ENCODE measurements around the gene MRGPRD. TPM values are rescaled to one million over a fixed set of nuclear protein-coding genes. Genes with fewer than 3 reads are reported as not detected.

The MRGPRD gene
- total RNA-seq (not detected), polyA plus RNA-seq (not detected)

DNA sequence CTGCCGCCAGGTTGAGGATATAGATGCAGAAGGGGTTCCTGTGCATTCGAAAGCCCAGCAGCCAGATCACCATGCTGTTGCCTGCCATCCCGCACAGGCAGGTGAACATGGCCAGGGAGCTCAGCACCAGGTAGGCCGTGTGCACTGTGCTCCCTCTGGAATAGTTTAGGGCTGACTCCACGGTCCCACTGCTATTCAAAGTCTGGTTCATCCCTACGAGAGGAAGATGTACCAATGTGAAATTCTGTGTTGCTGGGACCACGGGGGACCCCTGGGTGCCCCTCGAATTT, at the start of gene MRGPRD:
TSS of gene MRGPRD (minus strand) at position 211 of the 290 bp plus-strand sequence. CDS start at position 211, 0 bp downstream.
- Histone ChIP-seq H3K27ac (ENCODE audit: low read depth in 1 of 2, low read length in 2 of 2) (no peak within 1 kb of the TSS), H3K4me3 (ENCODE audit: low read depth in 1 of 3, low read length in 3 of 3) (no peak within 1 kb of the TSS), H3K36me3 (ENCODE audit: control insufficient read depth in 4 of 4, insufficient read depth in 3 of 4, low read depth in 1 of 4, low read length in 3 of 4) (no peaks in the 10 kb centered on the region), H3K9me3 (ENCODE audit: control insufficient read depth in 4 of 4, low read length in 3 of 4) (no peaks in the 10 kb centered on the region), H3K9ac (ENCODE audit: low read depth in 1 of 2, low read length in 2 of 2) (no peak within 1 kb of the TSS), H3K27me3 (ENCODE audit: control insufficient read depth in 4 of 4, insufficient read depth in 4 of 4, low read length in 3 of 4) (no peaks in the 10 kb centered on the region), H3K4me1 (ENCODE audit: control insufficient read depth in 4 of 4, insufficient read depth in 4 of 4, low read length in 3 of 4) (no peaks in the 10 kb centered on the region)
- TF ChIP-seq YY1 (IDR thresholded peaks at IDR 0.05) (no peak), RXRA (IDR thresholded peaks at IDR 0.05) (no peak), JUND (IDR thresholded peaks at IDR 0.05) (no peak), MAX (IDR thresholded peaks at IDR 0.05) (no peak), RAD21 (IDR thresholded peaks at IDR 0.05) (no peak), HNF4A (conservative IDR thresholded peaks at IDR 0.05) (no peak)
- TF ChIP-seq, protein P1, sequence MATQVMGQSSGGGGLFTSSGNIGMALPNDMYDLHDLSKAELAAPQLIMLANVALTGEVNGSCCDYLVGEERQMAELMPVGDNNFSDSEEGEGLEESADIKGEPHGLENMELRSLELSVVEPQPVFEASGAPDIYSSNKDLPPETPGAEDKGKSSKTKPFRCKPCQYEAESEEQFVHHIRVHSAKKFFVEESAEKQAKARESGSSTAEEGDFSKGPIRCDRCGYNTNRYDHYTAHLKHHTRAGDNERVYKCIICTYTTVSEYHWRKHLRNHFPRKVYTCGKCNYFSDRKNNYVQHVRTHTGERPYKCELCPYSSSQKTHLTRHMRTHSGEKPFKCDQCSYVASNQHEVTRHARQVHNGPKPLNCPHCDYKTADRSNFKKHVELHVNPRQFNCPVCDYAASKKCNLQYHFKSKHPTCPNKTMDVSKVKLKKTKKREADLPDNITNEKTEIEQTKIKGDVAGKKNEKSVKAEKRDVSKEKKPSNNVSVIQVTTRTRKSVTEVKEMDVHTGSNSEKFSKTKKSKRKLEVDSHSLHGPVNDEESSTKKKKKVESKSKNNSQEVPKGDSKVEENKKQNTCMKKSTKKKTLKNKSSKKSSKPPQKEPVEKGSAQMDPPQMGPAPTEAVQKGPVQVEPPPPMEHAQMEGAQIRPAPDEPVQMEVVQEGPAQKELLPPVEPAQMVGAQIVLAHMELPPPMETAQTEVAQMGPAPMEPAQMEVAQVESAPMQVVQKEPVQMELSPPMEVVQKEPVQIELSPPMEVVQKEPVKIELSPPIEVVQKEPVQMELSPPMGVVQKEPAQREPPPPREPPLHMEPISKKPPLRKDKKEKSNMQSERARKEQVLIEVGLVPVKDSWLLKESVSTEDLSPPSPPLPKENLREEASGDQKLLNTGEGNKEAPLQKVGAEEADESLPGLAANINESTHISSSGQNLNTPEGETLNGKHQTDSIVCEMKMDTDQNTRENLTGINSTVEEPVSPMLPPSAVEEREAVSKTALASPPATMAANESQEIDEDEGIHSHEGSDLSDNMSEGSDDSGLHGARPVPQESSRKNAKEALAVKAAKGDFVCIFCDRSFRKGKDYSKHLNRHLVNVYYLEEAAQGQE (IDR thresholded peaks at IDR 0.05): no peak
- TF ChIP-seq, protein P2, sequence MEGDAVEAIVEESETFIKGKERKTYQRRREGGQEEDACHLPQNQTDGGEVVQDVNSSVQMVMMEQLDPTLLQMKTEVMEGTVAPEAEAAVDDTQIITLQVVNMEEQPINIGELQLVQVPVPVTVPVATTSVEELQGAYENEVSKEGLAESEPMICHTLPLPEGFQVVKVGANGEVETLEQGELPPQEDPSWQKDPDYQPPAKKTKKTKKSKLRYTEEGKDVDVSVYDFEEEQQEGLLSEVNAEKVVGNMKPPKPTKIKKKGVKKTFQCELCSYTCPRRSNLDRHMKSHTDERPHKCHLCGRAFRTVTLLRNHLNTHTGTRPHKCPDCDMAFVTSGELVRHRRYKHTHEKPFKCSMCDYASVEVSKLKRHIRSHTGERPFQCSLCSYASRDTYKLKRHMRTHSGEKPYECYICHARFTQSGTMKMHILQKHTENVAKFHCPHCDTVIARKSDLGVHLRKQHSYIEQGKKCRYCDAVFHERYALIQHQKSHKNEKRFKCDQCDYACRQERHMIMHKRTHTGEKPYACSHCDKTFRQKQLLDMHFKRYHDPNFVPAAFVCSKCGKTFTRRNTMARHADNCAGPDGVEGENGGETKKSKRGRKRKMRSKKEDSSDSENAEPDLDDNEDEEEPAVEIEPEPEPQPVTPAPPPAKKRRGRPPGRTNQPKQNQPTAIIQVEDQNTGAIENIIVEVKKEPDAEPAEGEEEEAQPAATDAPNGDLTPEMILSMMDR (IDR thresholded peaks at IDR 0.05; ENCODE audit: low read depth, low read length, missing input control): no peak
- 86% methylated on average over 8 of the region's 8 CpGs for WGBS
- DNase-seq (ENCODE audit: low spot score): no peak

- H3K27me3 ChIP-seq (ENCODE audit: control insufficient read depth in 4 of 4, insufficient read depth in 4 of 4, low read length in 3 of 4): no peaks in the 10 kb centered on the region
- no peaks in the 10 kb centered on the region for H3K36me3 ChIP-seq (ENCODE audit: control insufficient read depth in 4 of 4, insufficient read depth in 3 of 4, low read depth in 1 of 4, low read length in 3 of 4)
- H3K27ac ChIP-seq (ENCODE audit: low read depth in 1 of 2, low read length in 2 of 2): no peak overlapping the region
- TF ChIP-seq TAF1 (conservative IDR thresholded peaks at IDR 0.05): no peak
- TF ChIP-seq, protein P2 (IDR thresholded peaks at IDR 0.05; ENCODE audit: low read depth, low read length, missing input control): no peak
- no peak for TF ChIP-seq YY1 (IDR thresholded peaks at IDR 0.05)
- no peak for TF ChIP-seq MAX (IDR thresholded peaks at IDR 0.05)
- TF ChIP-seq, protein P1 (IDR thresholded peaks at IDR 0.05): no peak
- TF ChIP-seq, protein P3, sequence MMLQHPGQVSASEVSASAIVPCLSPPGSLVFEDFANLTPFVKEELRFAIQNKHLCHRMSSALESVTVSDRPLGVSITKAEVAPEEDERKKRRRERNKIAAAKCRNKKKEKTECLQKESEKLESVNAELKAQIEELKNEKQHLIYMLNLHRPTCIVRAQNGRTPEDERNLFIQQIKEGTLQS (IDR thresholded peaks at IDR 0.05): no peak
- TF ChIP-seq JUND (IDR thresholded peaks at IDR 0.05): no peak
- TF ChIP-seq FOXA2 (IDR thresholded peaks at IDR 0.05): no peak
- TF ChIP-seq HNF4A (conservative IDR thresholded peaks at IDR 0.05): no peak
- TF ChIP-seq HNF4G (IDR thresholded peaks at IDR 0.05): no peak
- no peak for TF ChIP-seq FOXA1 (IDR thresholded peaks at IDR 0.05)
- no peak for TF ChIP-seq EGR1 (IDR thresholded peaks at IDR 0.05; ENCODE audit: low read depth in 2 of 2)
- TF ChIP-seq NR2F2 (IDR thresholded peaks at IDR 0.05): no peak
- TF ChIP-seq RXRA (IDR thresholded peaks at IDR 0.05): no peak
- TF ChIP-seq RAD21 (IDR thresholded peaks at IDR 0.05): no peak
- TF ChIP-seq, protein P4, sequence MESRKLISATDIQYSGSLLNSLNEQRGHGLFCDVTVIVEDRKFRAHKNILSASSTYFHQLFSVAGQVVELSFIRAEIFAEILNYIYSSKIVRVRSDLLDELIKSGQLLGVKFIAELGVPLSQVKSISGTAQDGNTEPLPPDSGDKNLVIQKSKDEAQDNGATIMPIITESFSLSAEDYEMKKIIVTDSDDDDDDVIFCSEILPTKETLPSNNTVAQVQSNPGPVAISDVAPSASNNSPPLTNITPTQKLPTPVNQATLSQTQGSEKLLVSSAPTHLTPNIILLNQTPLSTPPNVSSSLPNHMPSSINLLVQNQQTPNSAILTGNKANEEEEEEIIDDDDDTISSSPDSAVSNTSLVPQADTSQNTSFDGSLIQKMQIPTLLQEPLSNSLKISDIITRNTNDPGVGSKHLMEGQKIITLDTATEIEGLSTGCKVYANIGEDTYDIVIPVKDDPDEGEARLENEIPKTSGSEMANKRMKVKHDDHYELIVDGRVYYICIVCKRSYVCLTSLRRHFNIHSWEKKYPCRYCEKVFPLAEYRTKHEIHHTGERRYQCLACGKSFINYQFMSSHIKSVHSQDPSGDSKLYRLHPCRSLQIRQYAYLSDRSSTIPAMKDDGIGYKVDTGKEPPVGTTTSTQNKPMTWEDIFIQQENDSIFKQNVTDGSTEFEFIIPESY (IDR thresholded peaks at IDR 0.05): no peak
- TF ChIP-seq GABPA (IDR thresholded peaks at IDR 0.05 in 1 of 2, conservative IDR thresholded peaks at IDR 0.05 in 1 of 2): no peak
- H3K4me3 ChIP-seq (ENCODE audit: low read depth in 1 of 3, low read length in 3 of 3): no peak overlapping the region
- no peaks in the 10 kb centered on the region for H3K9me3 ChIP-seq (ENCODE audit: control insufficient read depth in 4 of 4, low read length in 3 of 4)
- DNase-seq (ENCODE audit: low spot score): no peak
- peaks cover 3 to 10% (median 9%) of the 10 kb centered on the region in 4 donors for H3K4me1 ChIP-seq (ENCODE audit: control insufficient read depth in 4 of 4, insufficient read depth in 4 of 4, low read length in 3 of 4)
- H3K9ac ChIP-seq (ENCODE audit: low read depth in 1 of 2, low read length in 2 of 2): no peak overlapping the region
- WGBS: 87% methylated on average over 6 of the region's 6 CpGs
Measured at GRCh38 chr11:69030301-69030700, 49.5 kb upstream of the MRGPRD start.
